HL-60/S4 (cell line): ENCODE results near the gene GLIPR2.

Source experiments
- in situ Hi-C: fragments of 300-500 bp; cut with MboI; formaldehyde crosslinking; loops from 2 replicates; pipeline ENCODE4 v1.14.3; 2022; ENCODE audit warnings: low sequenced_read_pairs

GLIPR2 gene

DNA sequence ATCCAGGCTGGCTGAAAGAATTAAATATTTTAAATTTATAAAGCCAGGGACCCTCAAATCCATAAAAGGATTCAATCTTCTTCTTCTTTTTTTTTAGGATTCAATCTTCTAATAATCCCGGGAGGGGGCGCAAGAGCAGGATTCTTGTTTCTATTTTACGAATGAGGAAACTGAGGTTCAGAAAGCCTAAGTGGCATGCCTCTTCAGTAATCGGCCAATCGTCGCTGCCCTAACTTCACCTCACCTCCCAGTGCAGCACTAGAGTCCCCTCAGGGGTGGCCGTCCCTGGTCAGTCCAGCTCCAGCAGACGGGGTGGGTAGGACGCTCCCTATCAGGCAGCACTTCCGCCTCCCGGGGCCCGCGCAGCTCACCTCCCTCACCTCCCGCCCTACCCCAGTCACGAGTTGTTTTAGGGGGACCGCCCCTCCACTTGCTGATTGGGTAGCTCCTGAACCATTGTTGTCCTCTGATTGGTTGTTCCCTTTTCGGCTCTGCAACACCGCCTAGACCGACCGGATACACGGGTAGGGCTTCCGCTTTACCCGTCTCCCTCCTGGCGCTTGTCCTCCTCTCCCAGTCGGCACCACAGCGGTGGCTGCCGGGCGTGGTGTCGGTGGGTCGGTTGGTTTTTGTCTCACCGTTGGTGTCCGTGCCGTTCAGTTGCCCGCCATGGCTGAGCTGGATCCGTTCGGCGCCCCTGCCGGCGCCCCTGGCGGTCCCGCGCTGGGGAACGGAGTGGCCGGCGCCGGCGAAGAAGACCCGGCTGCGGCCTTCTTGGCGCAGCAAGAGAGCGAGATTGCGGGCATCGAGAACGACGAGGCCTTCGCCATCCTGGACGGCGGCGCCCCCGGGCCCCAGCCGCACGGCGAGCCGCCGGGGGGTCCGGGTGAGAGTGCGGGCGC lies 54.1 kb downstream of the GLIPR2 start, which contains the start of gene CLTA:
Gene CLTA, plus strand, starts transcription at position 534 of the 902 bp plus-strand sequence. Its CDS starts 136 bp downstream, at position 670.
- in situ Hi-C loops = no loop called here

DNA sequence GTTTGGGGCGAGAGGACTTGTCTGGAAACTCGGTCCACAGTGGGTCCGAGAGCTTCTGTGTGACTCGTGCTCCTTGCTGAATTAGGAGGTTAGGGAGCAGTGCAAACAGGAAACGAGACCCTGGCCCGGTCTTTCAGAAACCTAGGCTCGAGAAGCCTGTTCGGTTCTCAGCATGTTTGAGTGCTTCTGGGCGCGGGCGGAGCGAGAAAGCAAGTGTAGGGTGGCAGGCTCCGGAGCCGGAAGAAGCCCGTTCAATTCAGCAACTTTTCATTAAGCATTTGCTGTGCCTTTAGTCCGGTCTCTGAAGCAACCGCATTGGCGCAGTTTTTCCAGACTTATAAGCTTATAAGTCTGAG lies 54.7 kb downstream of the GLIPR2 start:
- in situ Hi-C loops = no loop called here

DNA sequence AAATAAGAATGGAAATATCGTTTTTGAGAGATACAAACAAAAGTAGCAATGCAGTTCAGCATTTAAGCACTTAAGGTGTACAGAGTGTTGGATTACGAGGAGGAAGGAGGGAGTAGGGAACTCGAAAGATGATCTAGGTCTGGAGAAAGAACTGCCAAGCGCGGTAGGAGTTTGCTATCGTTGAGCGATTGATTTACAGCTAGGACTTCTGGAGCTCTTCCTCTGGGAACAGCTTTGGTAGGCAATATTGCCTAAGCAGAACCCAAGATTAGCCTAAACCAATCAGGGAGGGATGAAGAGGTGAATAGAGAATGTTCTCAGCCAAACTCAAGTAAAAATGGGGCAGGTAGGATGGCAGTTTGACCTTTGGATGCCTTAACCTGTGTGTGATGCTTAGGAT lies 55.2 kb downstream of the GLIPR2 start:
- in situ Hi-C loops = no loop called here

DNA sequence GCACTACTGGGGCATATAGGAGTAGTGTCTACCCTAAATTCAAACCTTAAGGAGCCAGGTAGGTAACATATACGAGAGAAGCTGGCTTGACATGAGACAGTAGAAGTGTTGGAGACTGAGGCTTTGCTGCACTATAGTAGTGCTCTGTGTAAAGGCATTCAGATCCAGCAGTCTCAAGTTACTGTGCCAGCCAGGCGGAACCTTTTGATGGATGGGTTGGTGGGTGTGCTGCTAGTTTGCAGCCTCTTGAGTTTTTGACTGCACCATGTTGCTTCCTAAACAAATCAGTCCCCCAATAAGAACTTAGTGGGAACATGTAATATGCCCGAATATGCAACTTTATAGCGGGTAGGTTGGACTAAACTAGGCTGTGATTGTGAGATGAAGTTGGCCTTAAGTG lies 55.7 kb downstream of the GLIPR2 start:
- in situ Hi-C loops = no loop called here

DNA sequence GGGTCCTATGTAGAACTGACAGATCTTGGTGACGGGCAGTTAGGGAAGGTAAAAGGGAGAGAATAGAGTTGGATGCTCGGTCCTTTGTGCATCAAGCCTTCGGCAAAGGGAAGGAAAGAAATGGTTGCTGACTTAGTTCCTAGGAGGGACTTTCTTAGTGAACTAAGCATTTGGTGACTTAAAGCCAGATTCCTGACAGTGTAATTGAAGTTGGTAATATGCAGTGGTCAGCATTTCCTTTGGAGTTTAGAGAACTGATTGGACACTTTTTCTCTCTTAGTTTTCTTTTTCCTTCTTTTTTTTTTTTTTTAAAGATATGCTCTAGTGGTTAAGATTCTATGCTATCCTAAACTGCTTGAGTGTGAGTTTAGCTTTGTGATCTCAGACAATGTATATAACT lies 56.5 kb downstream of the GLIPR2 start:
- in situ Hi-C loops = no loop called here

DNA sequence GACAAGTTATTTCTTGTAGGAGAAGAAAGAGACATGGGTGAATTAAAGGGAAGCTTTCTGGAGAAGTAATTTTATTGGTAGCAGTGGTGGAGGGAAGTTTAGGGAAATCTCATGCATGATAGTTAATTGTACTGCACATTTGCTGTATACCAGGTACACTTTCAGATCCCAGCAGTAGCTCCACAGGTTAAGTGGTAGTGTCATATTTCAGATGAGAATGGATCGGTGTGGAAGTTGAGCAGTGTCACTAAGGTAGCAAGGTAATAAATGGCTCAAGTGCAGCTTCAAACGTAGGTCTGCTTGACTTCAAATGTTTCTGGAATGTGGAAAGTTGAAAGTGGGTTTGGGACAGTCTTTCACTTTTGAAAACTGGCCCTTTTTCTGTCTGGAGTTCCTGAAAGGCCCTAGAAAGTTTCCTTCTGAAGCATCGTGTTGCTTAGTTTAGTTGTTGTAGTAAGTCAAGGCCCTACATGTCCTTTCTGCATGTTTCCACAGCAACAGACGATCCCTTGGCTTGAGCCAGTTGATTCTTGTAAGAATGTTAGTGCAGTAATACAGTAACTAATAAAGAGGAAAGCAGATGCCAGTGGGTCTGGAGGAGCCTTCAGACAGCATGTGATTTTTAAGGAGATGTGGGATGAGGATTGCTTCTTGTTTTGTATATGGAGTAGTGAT lies 57.9 kb downstream of the GLIPR2 start:
- in situ Hi-C loops = no loop called here

DNA sequence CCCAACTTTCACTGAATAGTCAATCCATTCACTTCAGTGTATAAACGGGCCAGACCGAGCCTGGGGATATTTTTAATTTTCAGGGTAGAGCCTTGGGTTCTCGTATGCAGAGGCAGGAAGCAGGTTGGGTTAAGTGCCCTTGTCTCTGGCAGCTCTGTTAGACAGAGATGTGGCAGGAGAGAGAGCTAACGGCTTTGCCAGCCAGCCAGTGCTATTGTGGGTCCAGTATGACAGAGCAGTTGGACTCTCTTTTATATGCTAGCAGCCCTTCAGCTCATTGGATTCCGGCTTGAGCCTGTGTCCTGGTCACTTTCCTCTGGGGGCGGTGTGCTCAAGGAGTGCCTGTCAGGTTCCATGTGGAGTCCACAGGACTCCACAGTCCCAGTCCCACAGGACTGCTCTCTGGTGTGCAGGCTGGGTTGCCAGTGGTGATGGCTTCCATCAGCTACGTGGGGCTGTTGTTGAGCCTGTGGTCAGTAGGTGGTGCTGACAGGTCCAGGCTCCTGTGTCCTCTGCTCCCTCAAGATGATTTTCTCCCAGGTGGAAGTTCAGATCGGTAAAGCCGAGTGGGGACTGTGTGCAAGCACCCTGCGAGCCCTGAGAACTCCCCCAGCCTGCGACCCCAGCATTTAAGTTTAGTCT lies 68.5 kb downstream of the GLIPR2 start:
- in situ Hi-C loops = no loop called here

DNA sequence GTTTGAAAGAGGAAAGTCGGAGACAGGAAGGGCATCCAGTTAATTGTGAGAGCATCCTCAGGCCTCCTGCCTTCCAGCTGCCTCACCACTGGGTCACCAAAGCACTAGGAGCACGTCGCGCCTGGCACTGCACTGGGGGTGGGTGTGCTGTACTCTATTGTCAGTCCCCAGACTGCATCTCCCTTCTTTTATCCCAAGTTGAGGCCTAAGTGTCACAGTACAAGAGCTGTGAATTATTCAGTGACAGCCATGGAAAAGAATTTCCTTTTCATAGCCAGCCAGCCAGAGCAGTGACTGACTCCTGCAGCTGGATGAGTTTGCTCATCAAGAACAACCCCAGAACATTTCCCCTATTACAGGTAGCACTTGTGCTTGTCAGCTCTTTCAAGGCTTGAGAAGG lies 70.5 kb downstream of the GLIPR2 start:
- in situ Hi-C loops = no loop called here

DNA sequence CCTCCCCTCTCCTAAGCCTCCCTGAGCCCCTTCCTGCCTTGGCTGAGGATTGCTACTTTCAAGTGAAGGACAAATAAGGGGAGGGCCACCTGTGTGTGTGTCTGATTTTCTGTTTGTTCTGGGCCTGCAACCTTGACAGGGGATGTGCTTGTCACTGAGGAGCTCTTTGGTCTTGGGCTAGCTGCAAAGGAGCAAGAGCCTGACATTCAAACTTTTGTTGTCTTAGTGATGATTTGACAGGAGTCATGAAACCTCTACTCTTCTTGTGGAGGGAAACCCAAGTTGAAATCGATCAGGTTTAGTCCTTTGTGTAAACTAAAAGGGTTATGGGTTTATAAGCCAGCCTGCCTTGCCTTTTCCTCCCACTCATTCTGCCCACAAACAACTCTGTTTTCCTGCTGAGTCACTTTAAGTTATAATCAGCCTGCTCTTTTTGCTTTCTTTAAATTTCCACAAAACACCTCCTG lies 71.0 kb downstream of the GLIPR2 start:
- in situ Hi-C loops = no loop called here

DNA sequence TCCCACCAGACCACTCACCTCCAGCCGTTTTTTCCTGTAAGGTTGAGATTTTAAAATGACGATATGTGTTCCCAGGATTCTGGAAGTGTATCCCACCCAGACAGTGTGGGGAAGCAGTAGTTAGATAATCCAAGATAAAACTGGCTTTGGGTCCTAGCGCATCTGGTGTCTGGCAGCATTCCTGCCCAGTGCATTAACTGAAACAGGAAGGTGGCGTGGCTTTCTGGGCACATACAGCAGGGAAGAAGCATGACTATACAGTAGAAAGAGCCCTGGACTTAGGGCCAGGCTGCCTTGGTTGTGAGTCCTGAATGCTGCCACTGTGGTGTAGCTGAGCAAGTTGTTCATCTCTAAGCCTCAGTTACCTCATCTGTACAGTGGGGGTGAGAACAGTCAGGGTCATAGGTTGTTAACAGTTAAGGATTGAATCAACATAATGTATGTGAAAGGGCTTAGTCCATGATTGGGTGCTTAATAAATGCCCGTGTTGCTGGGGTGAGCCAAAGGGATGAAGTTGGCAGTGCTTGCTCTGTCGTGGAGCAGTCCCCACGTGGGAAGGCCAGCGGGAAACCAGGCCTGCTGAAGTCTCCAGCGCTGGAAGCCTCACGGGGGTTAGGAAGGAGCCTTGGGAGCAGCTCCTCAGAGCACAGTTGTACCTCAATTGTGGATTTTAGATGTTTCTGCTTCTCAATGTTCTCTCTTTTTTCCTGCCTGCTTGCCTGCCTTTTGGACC lies 72.2 kb downstream of the GLIPR2 start:
- in situ Hi-C loops = no loop called here

DNA sequence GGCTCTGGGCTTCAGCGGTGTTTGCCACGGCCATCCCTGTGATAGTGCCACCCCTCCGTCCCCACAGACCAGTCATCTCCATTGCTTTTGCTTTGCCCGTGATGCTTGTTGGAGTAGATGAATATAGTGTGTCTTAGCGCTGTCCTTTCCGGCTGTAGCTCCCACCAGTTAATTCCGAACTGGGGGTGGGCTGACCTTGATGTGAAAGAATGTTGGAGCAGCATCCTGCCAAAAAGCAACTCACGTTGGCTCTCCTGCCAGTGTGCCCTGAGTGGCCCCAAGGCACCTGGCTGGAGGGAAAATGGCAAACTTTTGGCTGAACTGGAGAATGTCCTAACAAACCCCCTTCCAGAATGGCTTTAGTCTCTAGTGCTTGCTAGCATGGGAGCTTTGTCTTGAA lies 74.2 kb downstream of the GLIPR2 start:
- in situ Hi-C loops = no loop called here

DNA sequence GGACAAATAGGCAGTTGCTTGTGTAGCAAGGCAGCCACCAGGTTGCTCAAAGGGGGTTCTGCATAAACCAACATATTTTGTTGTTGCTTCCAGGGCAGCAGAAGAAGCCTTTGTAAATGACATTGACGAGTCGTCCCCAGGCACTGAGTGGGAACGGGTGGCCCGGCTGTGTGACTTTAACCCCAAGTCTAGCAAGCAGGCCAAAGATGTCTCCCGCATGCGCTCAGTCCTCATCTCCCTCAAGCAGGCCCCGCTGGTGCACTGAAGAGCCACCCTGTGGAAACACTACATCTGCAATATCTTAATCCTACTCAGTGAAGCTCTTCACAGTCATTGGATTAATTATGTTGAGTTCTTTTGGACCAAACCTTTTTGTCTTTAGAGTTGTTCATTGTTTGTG lies 75.0 kb downstream of the GLIPR2 start:
- in situ Hi-C loops = no loop called here

DNA sequence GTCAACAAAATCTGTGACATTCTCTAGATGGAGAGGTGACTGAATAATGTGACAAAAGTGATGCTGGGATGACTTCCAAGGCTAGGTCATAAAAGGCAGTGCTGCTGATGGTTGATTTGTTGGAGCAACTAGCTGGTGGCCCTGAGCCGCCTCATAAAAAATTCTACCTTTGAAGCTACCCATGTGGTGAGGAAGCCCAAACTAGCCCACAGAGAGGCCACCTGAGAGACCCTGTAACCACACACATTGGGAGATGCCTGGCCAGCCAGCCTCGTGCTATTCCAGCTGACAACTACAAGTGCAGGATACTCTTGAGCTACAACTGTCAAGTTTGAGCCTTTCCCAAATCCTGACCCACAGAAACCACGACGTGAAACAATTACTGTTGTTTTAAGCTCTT lies 76.9 kb downstream of the GLIPR2 start:
- in situ Hi-C loops = no loop called here
